AG09319 (cell line): ENCODE measurements around the gene NOLC1.

Experiments
- DNase-seq: peaks from one replicate; pipeline ENCODE4 v3.0.0-alpha.2; 2010; ENCODE audit warnings: low read depth; ENCODE audit errors: extremely low read depth
- CTCF ChIP-seq: IDR thresholded peaks from 2 replicates; pipeline ENCODE4 v1.5.1; 2011; ENCODE audit warnings: low read depth, mild to moderate bottlenecking, inconsistent platforms, low read length, moderate library complexity

Gene NOLC1

GRCh38 chr10:102123223-102123622, 29.0 kb upstream of the NOLC1 start:
- DNase-seq = no peak
- TF ChIP-seq CTCF = no peak

DNA sequence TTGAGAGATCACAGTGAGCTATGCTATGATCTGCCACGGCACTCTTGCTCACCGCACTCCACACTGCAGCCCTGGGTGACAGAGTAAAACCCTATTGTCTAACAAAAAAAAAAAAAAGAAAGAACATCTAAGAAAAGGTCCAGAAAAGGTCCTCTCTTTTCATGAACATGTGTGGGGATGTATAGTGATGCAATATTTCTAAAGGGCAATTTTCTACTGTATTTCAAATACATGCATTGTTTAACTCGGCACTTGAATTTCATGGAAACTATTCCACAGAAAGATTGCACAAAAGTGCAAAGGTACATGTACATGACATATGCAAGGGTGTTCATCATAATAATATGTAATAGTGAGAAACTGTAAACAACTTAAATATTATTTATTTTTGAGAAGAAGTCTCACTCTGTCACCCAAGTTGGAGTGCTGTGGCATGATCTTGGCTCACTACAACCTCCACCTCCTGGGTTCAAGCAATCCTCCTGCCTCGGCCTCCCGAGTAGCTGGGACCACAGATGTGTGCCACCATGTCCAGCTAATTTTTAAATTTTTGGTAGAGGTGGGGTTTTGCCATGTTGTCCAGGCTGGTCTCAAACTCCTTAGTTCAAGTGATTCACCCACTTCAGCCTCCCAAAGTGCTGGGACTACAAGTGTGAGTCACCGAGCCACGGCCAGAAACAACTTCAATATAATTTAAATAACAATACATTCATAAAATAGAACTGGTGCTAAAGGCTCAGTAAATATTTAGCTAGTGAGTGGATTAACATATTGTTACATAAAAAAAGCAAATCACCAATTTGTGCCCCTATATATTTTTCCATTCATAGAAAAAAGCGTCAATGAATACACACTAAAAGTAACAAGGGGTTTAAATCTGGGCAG, 20.7 kb upstream of the NOLC1 start:
- no peak for DNase-seq
- no peak for TF ChIP-seq CTCF

GRCh38 chr10:102132193-102132562, 20.0 kb upstream of the NOLC1 start:
- DNase-seq = no peak
- TF ChIP-seq CTCF = no peak

DNA sequence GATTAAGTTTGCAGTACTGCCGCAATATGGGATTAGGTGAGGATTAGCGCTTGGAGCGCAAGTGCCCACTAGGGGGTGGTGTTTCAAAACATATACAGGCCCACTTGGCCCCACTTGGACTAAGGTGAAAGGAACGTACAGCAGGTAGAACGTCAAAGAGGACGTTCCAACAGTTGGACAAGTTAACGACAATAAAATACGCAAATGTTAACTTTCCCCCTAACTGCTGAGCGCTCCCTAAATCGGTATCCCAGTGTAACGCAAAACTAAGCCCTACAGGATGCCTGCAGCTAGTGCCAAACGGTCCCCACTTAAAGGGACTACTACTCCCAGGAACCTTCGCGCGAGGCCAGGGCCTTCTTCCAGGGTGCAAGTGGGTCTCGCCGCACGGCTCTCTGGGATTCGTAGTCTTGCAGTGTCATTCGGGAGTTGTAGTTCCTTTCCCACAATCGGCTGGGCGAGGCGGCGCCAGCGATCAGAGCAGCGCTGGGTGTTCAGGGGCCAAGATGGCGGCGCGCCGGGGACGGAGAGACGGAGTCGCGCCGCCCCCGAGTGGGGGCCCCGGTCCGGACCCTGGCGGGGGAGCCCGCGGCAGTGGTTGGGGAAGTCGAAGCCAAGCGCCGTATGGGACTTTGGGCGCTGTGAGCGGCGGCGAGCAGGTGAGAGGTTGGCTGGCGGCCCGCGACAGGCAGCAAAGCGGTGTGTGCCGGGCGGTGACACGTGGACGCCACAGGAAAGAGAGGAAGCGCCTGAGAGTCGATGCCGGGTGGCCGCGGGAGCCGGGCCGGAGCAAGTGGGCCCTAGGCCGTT, 19.4 kb upstream of the NOLC1 start, which contains the start of gene PPRC1:
Gene PPRC1 (plus strand): TSS at position 478 of the 810 bp plus-strand sequence. CDS start 29 bp downstream, at position 507.
- DNase-seq = peak; percentile 97
- TF ChIP-seq CTCF = peak; percentile 88

- TF ChIP-seq CTCF = no peak
- no peak for DNase-seq
These were observed 18.6 kb upstream of the NOLC1 start for GRCh38 chr10:102133373-102134195.

DNA sequence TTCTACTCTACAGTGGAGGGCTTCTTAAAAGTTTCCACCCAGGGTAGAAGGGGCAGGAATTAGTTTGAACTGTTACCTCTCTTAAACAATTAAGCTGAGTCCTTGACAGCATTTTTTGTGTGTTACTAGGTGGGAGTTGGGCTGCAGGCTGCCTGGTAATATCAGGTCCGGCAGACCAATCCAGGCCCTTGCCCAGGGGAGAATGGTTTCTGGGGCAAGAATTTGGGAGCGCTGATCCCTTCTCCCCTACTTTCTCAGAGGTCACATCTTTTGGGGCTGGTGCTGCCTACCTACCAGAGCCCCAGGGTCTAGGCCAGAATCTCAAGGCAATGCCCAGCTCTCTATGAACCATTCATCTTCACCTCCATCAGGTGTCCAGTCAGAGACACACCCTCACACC, 17.8 kb upstream of the NOLC1 start:
- no peak for DNase-seq
- TF ChIP-seq CTCF = no peak
